Transverse colon (tissue), 4 donors: ENCODE results near the gene MAMDC2. TPM values are rescaled to one million over a fixed set of nuclear protein-coding genes. Genes with fewer than 3 reads are reported as not detected.

ENCODE experiments used
- DNase-seq: peaks from one replicate; pipeline ENCODE4 v3.0.0-alpha.2; 2019
- H3K27ac ChIP-seq, 4 donors: fragments of 200-600 bp; sonication (generic); 2 replicates each; pipeline ENCODE4 v1.5.1; 2016 to 2018; ENCODE audit warnings: inconsistent platforms in 4 of 4
- H3K27me3 ChIP-seq: fragments of 200-600 bp; sonication (generic); 2 replicates; pipeline ENCODE4 v1.5.1; 2017; ENCODE audit warnings: inconsistent platforms
- H3K36me3 ChIP-seq, 4 donors: fragments of 200-600 bp; sonication (generic); 2 replicates each; pipeline ENCODE4 v1.5.1; 2017 to 2019; ENCODE audit warnings: inconsistent platforms in 4 of 4
- H3K4me1 ChIP-seq, 4 donors: fragments of 200-600 bp; sonication (generic); 2 replicates each; pipeline ENCODE4 v1.5.1; 2017 to 2020; ENCODE audit warnings: inconsistent platforms in 4 of 4
- H3K4me3 ChIP-seq, 4 donors: fragments of 200-600 bp; sonication (generic); 1 replicate in 1 of 4; 2 replicates in 3 of 4; pipeline versions ENCODE4 v1.5.1 to v1.6.1; 2017 to 2019; ENCODE audit warnings: inconsistent platforms in 4 of 4
- H3K9me3 ChIP-seq, 2 donors: fragments of 200-600 bp; sonication (generic); 2 replicates each; pipeline ENCODE4 v1.5.1; 2017 to 2019; ENCODE audit warnings: inconsistent platforms in 2 of 2
- CTCF ChIP-seq, 5 experiments: fragments of 200-600 bp in 3 of 5; fragments of 450-650 bp in 2 of 5; sonication (generic) in 3 of 5; IDR thresholded peaks; 1 replicate in 2 of 5; 2 replicates in 3 of 5; pipeline ENCODE4 v1.5.1; 2016 to 2017; ENCODE audit warnings: antibody characterized with exemption in 5 of 5, inconsistent platforms in 3 of 5, mild to moderate bottlenecking in 2 of 5, moderate library complexity in 1 of 5
- EP300 ChIP-seq: sonication (generic); formaldehyde crosslinking; IDR thresholded peaks from one replicate; pipeline ENCODE4 v1.6.1; 2017; ENCODE audit warnings: antibody characterized with exemption, low read depth
- POLR2A ChIP-seq: fragments of 450-650 bp; IDR thresholded peaks from one replicate; pipeline ENCODE4 v1.6.1; 2016; ENCODE audit warnings: antibody characterized with exemption, mild to moderate bottlenecking, moderate library complexity
- POLR2AphosphoS5 ChIP-seq, 3 donors: sonication (generic); formaldehyde crosslinking; IDR thresholded peaks; one replicate each; pipeline ENCODE4 v1.6.1; 2016; ENCODE audit warnings: antibody characterized with exemption in 3 of 3
- WGBS, 2 donors: methylation state at CpG; one replicate each; pipeline ENCODE4 v1.1.5; 2018; ENCODE audit warnings: low coverage in 1 of 2; 5-methylcytosine and 5-hydroxymethylcytosine counted together
- in situ Hi-C, 4 donors: fragments of 200-750 bp; cut with MboI; loops; one replicate each; pipeline versions ENCODE4 v1.15.0 to v1.15.1; 2017; ENCODE audit warnings: low sequenced_read_pairs in 3 of 4, low pct_ligation_motif_present in 1 of 4, low pct_unique_long_range_greater_than_20kb in 1 of 4
- intact Hi-C: fragments of 100-400 bp; cut with DNase I; formaldehyde crosslinking; loops from one replicate; pipeline ENCODE4 v1.15.1; 2023; ENCODE audit warnings: low total_unique reads
- total RNA-seq, 4 donors: library from RNA; depleted of rRNA; stranded (reverse); fragments of >200 nt; gene quantifications; one replicate each; pipeline ENCODE4 v1.1.0, GENCODE V29; 2016

Gene MAMDC2
- total RNA-seq, 4 donors from 2014 or later: 7.4 to 40.5 (median 28.9) TPM

GRCh38 chr9:70040376-70040903, 3.2 kb upstream of the MAMDC2 start:
- DNase-seq: no peak
- H3K27ac ChIP-seq: peak overlapping the region in 3 of 4 donors; percentile 45 to 92 (median 88)
- peaks cover 0 to 9% (median 0%) of the 10 kb centered on the region in 4 donors for H3K4me1 ChIP-seq
- no peaks in the 10 kb centered on the region for H3K9me3 ChIP-seq
- TF ChIP-seq CTCF (IDR thresholded peaks at IDR 0.05): no peak
- no peak for TF ChIP-seq POLR2AphosphoS5 (IDR thresholded peaks at IDR 0.05)
- no peak for TF ChIP-seq EP300
- TF ChIP-seq POLR2A: no peak
- H3K36me3 ChIP-seq: no peaks in the 10 kb centered on the region
- no peak overlapping the region for H3K4me3 ChIP-seq
- in situ Hi-C loops: no loop called here
- 67 to 86% methylated on average over 3 of the region's 3 CpGs for WGBS, 2 donors
- peaks cover 21% of the 10 kb centered on the region for H3K27me3 ChIP-seq
- intact Hi-C loops: loop anchor here (5.0 to 10.0 kb wide), 3 partner anchors 67 to 374 kb away; partner anchors contain the start of gene KLF9

- peaks cover 21% of the 10 kb centered on the region for H3K27me3 ChIP-seq
- in situ Hi-C loops: no loop called here
- peak overlapping the region; percentile 83 to 92 (median 88) for H3K27ac ChIP-seq
- H3K4me3 ChIP-seq: peak overlapping the region in 2 of 4 donors; percentile 47 to 64
- 84 to 92% methylated on average over 15 of the region's 15 CpGs for WGBS, 2 donors
- peaks cover 0 to 20% (median 2%) of the 10 kb centered on the region in 4 donors for H3K4me1 ChIP-seq
- DNase-seq: no peak
- no peak for TF ChIP-seq CTCF (IDR thresholded peaks at IDR 0.05)
- TF ChIP-seq EP300: no peak
- no peak for TF ChIP-seq POLR2AphosphoS5 (IDR thresholded peaks at IDR 0.05)
- TF ChIP-seq POLR2A: no peak
- no peaks in the 10 kb centered on the region for H3K9me3 ChIP-seq
- intact Hi-C loops: loop anchor here (5.0 to 10.0 kb wide), 3 partner anchors 65 to 372 kb away; partner anchors contain the start of gene KLF9
- no peaks in the 10 kb centered on the region for H3K36me3 ChIP-seq
Measured at GRCh38 chr9:70042461-70043215, 1.0 kb upstream of the MAMDC2 start.

- DNase-seq: no peak
- peaks cover 21% of the 10 kb centered on the region for H3K27me3 ChIP-seq
- peak overlapping the region; percentile 83 to 92 (median 88) for H3K27ac ChIP-seq
- WGBS, 2 donors: 53% methylated on average over 7 of the region's 7 CpGs; no CpG with 5 or more reads in 1 of the 2 donors
- no peaks in the 10 kb centered on the region for H3K9me3 ChIP-seq
- peak overlapping the region; percentile 47 to 64 (median 49) for H3K4me3 ChIP-seq
- H3K36me3 ChIP-seq: no peaks in the 10 kb centered on the region
- in situ Hi-C loops (no loop called here), intact Hi-C loops (loop anchor here (5.0 to 10.0 kb wide), 3 partner anchors 64 to 372 kb away; partner anchors contain the start of gene KLF9)
- peaks cover 0 to 27% (median 4%) of the 10 kb centered on the region in 4 donors for H3K4me1 ChIP-seq
- no peak for TF ChIP-seq CTCF (IDR thresholded peaks at IDR 0.05)
- no peak for TF ChIP-seq EP300
- TF ChIP-seq POLR2AphosphoS5 (IDR thresholded peaks at IDR 0.05): no peak
- TF ChIP-seq POLR2A: no peak
Measured at GRCh38 chr9:70043285-70043684, 363 bp upstream of the MAMDC2 start.
